Chondrocyte (in vitro differentiated cells): ENCODE results near the gene EPB41L1. TPM values are rescaled to one million over a fixed set of nuclear protein-coding genes. Genes with fewer than 3 reads are reported as not detected.
A peak's percentile ranks its signal among the peaks of the same experiment; 100 is the strongest.

ENCODE experiments used
- DNase-seq: peaks from one replicate; pipeline ENCODE4 v3.0.0; 2021; ENCODE audit warnings: mixed read lengths, low spot score
- H3K27ac Mint-ChIP-seq: one replicate; pipeline ENCODE4 v1.8.0; 2021; ENCODE audit warnings: mild to moderate bottlenecking, moderate library complexity, mixed read lengths; ENCODE audit not compliant: unreplicated experiment
- H3K27me3 Mint-ChIP-seq: 2 replicates; pipeline ENCODE4 v1.8.0; 2021; ENCODE audit warnings: low read depth, mixed read lengths
- H3K36me3 Mint-ChIP-seq: 2 replicates; pipeline ENCODE4 v1.8.0; 2021; ENCODE audit warnings: low read depth, mixed read lengths
- H3K4me1 Mint-ChIP-seq: 2 replicates; pipeline ENCODE4 v1.8.0; 2021; ENCODE audit warnings: low read depth, mild to moderate bottlenecking, mixed read lengths
- H3K4me3 Mint-ChIP-seq: one replicate; pipeline ENCODE4 v1.8.0; 2021; ENCODE audit warnings: mild to moderate bottlenecking, moderate library complexity, mixed read lengths; ENCODE audit not compliant: unreplicated experiment
- H3K9me3 Mint-ChIP-seq: 2 replicates; pipeline ENCODE4 v1.8.0; 2021; ENCODE audit warnings: low read depth, mixed read lengths
- CTCF ChIP-seq: fragments of 200-600 bp; sonication (generic); IDR thresholded peaks from 2 replicates; pipeline ENCODE4 v1.5.0; 2021; ENCODE audit warnings: antibody characterized with exemption, mild to moderate bottlenecking, moderate library complexity
- total RNA-seq: library from RNA; stranded (reverse); gene quantifications from 3 replicates; pipeline ENCODE4 v1.2.1, GENCODE V29; 2021

The EPB41L1 gene
- total RNA-seq, 1 donor from 2014 or later = 42.1 TPM

DNA sequence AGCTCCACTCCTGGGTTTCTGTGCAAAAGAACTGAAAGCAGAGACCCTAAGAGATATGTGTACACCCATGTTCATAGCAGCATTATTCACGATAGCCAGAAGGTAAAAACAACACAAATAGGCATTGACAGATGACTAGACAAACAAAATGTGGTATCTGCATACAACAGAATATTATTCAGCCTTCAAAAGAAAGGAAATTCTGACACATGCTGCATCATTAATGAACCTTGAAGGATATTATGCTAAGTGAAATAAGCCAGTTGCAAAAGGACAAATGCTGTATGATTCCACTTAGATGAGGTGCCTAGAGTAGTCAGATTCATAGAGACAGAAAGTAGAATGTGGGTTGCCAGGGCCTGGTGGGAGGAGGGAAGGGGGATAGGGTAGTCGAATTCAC lies 99.5 kb downstream of the EPB41L1 start:
- no peak for DNase-seq
- Mint-ChIP-seq H3K36me3 (peaks cover 18% of the 10 kb centered on the region), H3K4me3 (no peak overlapping the region), H3K4me1 (peaks cover 9% of the 10 kb centered on the region), H3K27ac (no peak overlapping the region), H3K27me3 (no peaks in the 10 kb centered on the region), H3K9me3 (no peaks in the 10 kb centered on the region)
- TF ChIP-seq CTCF = no peak

GRCh38 chr20:36255445-36255844 lies 100.9 kb downstream of the EPB41L1 start:
- Mint-ChIP-seq H3K9me3 (no peaks in the 10 kb centered on the region), H3K4me1 (peaks cover 2% of the 10 kb centered on the region), H3K27ac (no peak overlapping the region), H3K4me3 (no peak overlapping the region), H3K36me3 (peaks cover 14% of the 10 kb centered on the region), H3K27me3 (no peaks in the 10 kb centered on the region)
- TF ChIP-seq CTCF = no peak
- DNase-seq = no peak

DNA sequence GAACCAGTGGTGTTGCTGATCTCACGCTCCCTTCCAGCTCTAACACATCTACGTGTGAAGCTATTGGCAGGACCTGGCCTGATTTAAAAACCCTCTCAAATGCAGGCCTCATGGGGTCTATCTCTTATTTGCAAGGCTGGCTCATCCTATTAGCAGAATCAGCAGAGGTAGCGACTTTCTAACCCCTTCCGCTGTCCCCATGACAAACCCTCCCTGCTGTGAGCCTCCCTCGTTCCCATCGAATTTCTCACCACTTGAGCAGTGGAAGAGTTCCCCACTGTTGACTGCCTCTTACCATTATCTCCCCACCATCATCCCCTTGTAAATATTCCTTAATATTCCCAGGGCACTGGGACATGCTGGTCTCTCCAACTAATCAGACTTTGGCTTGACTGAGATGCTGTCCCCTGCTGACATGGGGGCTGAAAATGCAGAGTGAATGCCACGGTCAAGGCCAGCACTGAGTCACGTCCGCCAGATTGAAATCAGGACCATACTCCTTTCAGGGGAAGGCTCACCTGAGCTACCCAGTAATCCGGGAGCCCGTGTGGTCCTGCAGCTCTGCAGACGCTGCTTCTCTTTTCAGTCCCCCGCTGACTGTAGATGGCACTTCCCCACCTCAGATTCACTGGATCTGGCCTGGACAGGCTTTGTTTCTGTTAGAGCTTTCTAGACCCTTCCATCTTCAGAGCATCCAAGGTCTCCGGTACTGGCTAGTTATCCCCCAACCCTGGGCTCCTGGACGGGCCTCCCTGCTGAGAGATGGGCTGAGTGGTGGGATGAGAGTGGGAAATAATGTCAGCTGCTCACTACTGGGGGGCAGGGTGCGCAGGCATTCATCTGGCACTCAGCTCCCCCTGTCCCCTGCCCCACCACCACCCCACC lies 104.9 kb downstream of the EPB41L1 start:
- peaks cover 6% of the 10 kb centered on the region for H3K36me3 Mint-ChIP-seq
- peak overlapping the region; percentile 45 for H3K27ac Mint-ChIP-seq
- H3K4me1 Mint-ChIP-seq = no peaks in the 10 kb centered on the region
- DNase-seq = no peak
- H3K4me3 Mint-ChIP-seq = no peak overlapping the region
- H3K27me3 Mint-ChIP-seq = no peaks in the 10 kb centered on the region
- TF ChIP-seq CTCF = no peak
- H3K9me3 Mint-ChIP-seq = no peaks in the 10 kb centered on the region

DNA sequence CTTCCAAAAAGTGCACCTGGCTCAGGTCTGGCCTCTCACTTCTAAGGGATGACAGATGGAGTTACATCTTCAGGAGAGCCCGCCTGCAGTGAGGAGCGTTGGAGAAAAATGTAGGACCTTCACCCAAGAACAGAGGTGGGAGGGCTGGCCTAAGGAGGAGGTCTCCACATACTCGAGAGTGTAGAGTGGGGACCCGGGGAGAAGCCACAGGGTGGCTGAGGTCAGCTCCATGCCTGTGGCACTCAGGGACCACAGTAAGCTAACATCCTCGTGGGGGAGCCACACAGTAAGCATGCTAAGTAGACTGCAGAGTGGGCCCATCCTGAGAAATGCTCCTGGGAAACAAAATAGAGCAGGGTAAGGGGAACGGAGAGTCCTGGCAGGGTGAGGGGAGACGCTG lies 105.8 kb downstream of the EPB41L1 start:
- Mint-ChIP-seq H3K27ac (no peak overlapping the region), H3K36me3 (peaks cover 6% of the 10 kb centered on the region), H3K4me1 (no peaks in the 10 kb centered on the region), H3K27me3 (no peaks in the 10 kb centered on the region), H3K9me3 (no peaks in the 10 kb centered on the region), H3K4me3 (no peak overlapping the region)
- no peak for DNase-seq
- TF ChIP-seq CTCF = no peak

GRCh38 chr20:36261389-36262105 lies 107.0 kb downstream of the EPB41L1 start:
- H3K4me3 Mint-ChIP-seq = no peak overlapping the region
- TF ChIP-seq CTCF = no peak
- H3K9me3 Mint-ChIP-seq = no peaks in the 10 kb centered on the region
- peaks cover 2% of the 10 kb centered on the region for H3K36me3 Mint-ChIP-seq
- no peaks in the 10 kb centered on the region for H3K4me1 Mint-ChIP-seq
- DNase-seq = no peak
- no peaks in the 10 kb centered on the region for H3K27me3 Mint-ChIP-seq
- no peak overlapping the region for H3K27ac Mint-ChIP-seq
